Activated CD4-positive, alpha-beta T cell treated with anti-CD3 and anti-CD28 coated beads, Interleukin-2, Interleukin-6, amounts not matched to agents 100 ng/mL and 50 ng/mL, durations not matched to agents 16 hours and 8 hours (primary cell): ENCODE results near the gene S100A8.
"Not testable (repeated sequence)": the region's sequence is repeated elsewhere in the genome, so short reads cannot be mapped to it uniquely, and the experiment has no call there.

Experiments
- DNase-seq: peaks from one replicate; pipeline ENCODE4 v3.0.0-alpha.2; 2020

The S100A8 gene

GRCh38 chr1:153415850-153416570, 25.1 kb upstream of the S100A8 start, which contains the start of gene S100A7A:
Gene S100A7A, plus strand, starts transcription at chr1:153416520. Its CDS starts 1,563 bp downstream, at chr1:153418083.
- no peak for DNase-seq

GRCh38 chr1:153413961-153414360, 23.1 kb upstream of the S100A8 start:
- DNase-seq, result not testable (repeated sequence)

GRCh38 chr1:153407274-153407673, 16.4 kb upstream of the S100A8 start:
- not testable (repeated sequence) for DNase-seq

GRCh38 chr1:153405825-153406599, 15.1 kb upstream of the S100A8 start:
- not testable (repeated sequence) for DNase-seq

GRCh38 chr1:153404768-153405167, 13.9 kb upstream of the S100A8 start:
- peak; percentile 66 for DNase-seq

GRCh38 chr1:153404086-153404635, 13.3 kb upstream of the S100A8 start:
- no peak for DNase-seq

- no peak for DNase-seq
Observed at GRCh38 chr1:153403421-153404085, 12.7 kb upstream of the S100A8 start.

GRCh38 chr1:153402226-153402625, 11.4 kb upstream of the S100A8 start:
- no peak for DNase-seq

GRCh38 chr1:153401461-153401860, 10.6 kb upstream of the S100A8 start:
- no peak for DNase-seq

- no peak for DNase-seq
Observed at GRCh38 chr1:153400244-153400643, 9.4 kb upstream of the S100A8 start.

GRCh38 chr1:153399401-153400055, 8.7 kb upstream of the S100A8 start:
- no peak for DNase-seq

- no peak for DNase-seq
Observed at GRCh38 chr1:153397924-153398651, 7.2 kb upstream of the S100A8 start.

GRCh38 chr1:153397051-153397923, 6.4 kb upstream of the S100A8 start:
- DNase-seq, result no peak

- no peak for DNase-seq
Observed at GRCh38 chr1:153396461-153396860, 5.6 kb upstream of the S100A8 start.

GRCh38 chr1:153395776-153396175, 4.9 kb upstream of the S100A8 start:
- no peak for DNase-seq

- no peak for DNase-seq
Observed at GRCh38 chr1:153395136-153395685, 4.3 kb upstream of the S100A8 start.

GRCh38 chr1:153394391-153394790, 3.5 kb upstream of the S100A8 start:
- DNase-seq, result no peak

- no peak for DNase-seq
Observed at GRCh38 chr1:153393926-153394325, 3.1 kb upstream of the S100A8 start.

GRCh38 chr1:153392822-153393221, 1.9 kb upstream of the S100A8 start:
- DNase-seq, result no peak

GRCh38 chr1:153392258-153392657, 1.4 kb upstream of the S100A8 start:
- DNase-seq, result no peak
